B cell (primary cell): Measurements from ENCODE around the gene SLC5A2. TPM values are rescaled to one million over a fixed set of nuclear protein-coding genes. Genes with fewer than 3 reads are reported as not detected.
A peak's percentile ranks its signal among the peaks of the same experiment; 100 is the strongest.
"Not testable (repeated sequence)": the region's sequence is repeated elsewhere in the genome, so short reads cannot be mapped to it uniquely, and the experiment has no call there.

Experiments
- ATAC-seq: fragments of 200-7000 bp; cut with Tn5 transposase; one replicate; pipeline ENCODE4 v1.10.0; 2021; ENCODE audit warnings: low read depth, mild to moderate bottlenecking, moderate number of reproducible peaks, moderate library complexity
- CTCF ChIA-PET: fragments of 350-600 bp; sonication (Branson Sonifier 250); formaldehyde crosslinking; loops from one replicate; lab custom pipeline; 2021; ENCODE audit warnings: antibody characterized with exemption, inconsistent platforms; lab: Charles Lee
- POLR2A ChIA-PET: fragments of 350-600 bp; sonication (Branson Sonifier 250); formaldehyde crosslinking; loops from one replicate; lab custom pipeline; 2021; ENCODE audit warnings: antibody characterized with exemption; lab: Charles Lee
- DNase-seq: peaks from one replicate; pipeline ENCODE4 v3.0.0; 2013
- H2AFZ ChIP-seq: 2 replicates; pipeline ENCODE4 v1.6.1; 2012; ENCODE audit warnings: mild to moderate bottlenecking, low read depth, low read length; ENCODE audit not compliant: insufficient read depth, poor library complexity, severe bottlenecking
- H3K27ac ChIP-seq, 2 donors: 1 replicate in 1 of 2; 2 replicates in 1 of 2; pipeline ENCODE4 v1.5.1; 2012 to 2013; ENCODE audit warnings: low read length in 2 of 2, mild to moderate bottlenecking in 2 of 2, moderate library complexity in 1 of 2
- H3K27me3 ChIP-seq, 4 experiments: fragments of 200-600 bp in 1 of 4; sonication (generic) in 1 of 4; replicated peaks in 1 of 4; 1 replicate in 2 of 4; 2 replicates in 2 of 4; pipeline versions ENCODE4 v1.6.1 to v1.7.0; 2013 to 2016; ENCODE audit warnings: low read length in 3 of 4, mild to moderate bottlenecking in 2 of 4, mixed read lengths in 1 of 4, moderate library complexity in 1 of 4; ENCODE audit not compliant: insufficient read depth in 4 of 4, control insufficient read depth in 3 of 4; ENCODE audit errors: control extremely low read depth in 1 of 4
- H3K36me3 ChIP-seq, 2 experiments: replicated peaks in 1 of 2; 1 replicate in 1 of 2; 2 replicates in 1 of 2; pipeline versions ENCODE4 v1.6.1 to v1.7.1; 2013; ENCODE audit warnings: low read length in 1 of 2; ENCODE audit not compliant: insufficient read depth in 2 of 2, control insufficient read depth in 1 of 2; ENCODE audit errors: control extremely low read depth in 1 of 2, extremely low read depth in 1 of 2
- H3K4me1 ChIP-seq, 2 donors: fragments of 200-600 bp in 1 of 2; sonication (generic) in 1 of 2; 1 replicate in 1 of 2; 2 replicates in 1 of 2; pipeline versions ENCODE4 v1.5.1 to v1.6.1; 2013 to 2017; ENCODE audit warnings: low read length in 2 of 2; ENCODE audit not compliant: control insufficient read depth in 2 of 2, insufficient read depth in 2 of 2
- H3K4me2 ChIP-seq: replicated peaks from 2 replicates; pipeline ENCODE3; 2012; ENCODE audit warnings: mild to moderate bottlenecking, low read depth, low read length; ENCODE audit not compliant: poor library complexity, severe bottlenecking
- H3K4me3 ChIP-seq, 5 experiments: fragments of 200-600 bp in 1 of 5; sonication (generic) in 1 of 5; 1 replicate in 3 of 5; 2 replicates in 2 of 5; pipeline versions ENCODE4 v1.5.1 to v1.7.0; 2011 to 2016; ENCODE audit warnings: low read length in 4 of 5, mild to moderate bottlenecking in 4 of 5, low read depth in 2 of 5, control low read depth in 1 of 5, moderate library complexity in 1 of 5; ENCODE audit not compliant: insufficient read depth in 1 of 5; ENCODE audit errors: control extremely low read depth in 1 of 5, extremely low read depth in 1 of 5
- H3K79me2 ChIP-seq: fragments of 200-600 bp; sonication (generic); one replicate; pipeline ENCODE4 v1.6.0; 2016; ENCODE audit warnings: low read length; ENCODE audit not compliant: control insufficient read depth, insufficient read depth
- H3K9ac ChIP-seq: fragments of 200-600 bp; sonication (generic); 2 replicates; pipeline ENCODE4 v1.6.1; 2017; ENCODE audit warnings: mild to moderate bottlenecking, low read length, moderate library complexity
- H3K9me3 ChIP-seq, 3 donors: one replicate each; pipeline versions ENCODE4 v1.6.1 to v1.7.1; 2013; ENCODE audit warnings: low read length in 2 of 3; ENCODE audit not compliant: control insufficient read depth in 2 of 3, insufficient read depth in 1 of 3; ENCODE audit errors: control extremely low read depth in 1 of 3
- H4K20me1 ChIP-seq: 2 replicates; pipeline ENCODE4 v1.6.0; 2012; ENCODE audit warnings: mild to moderate bottlenecking, low read length; ENCODE audit not compliant: insufficient read depth, control insufficient read depth, poor library complexity, severe bottlenecking
- H3K27ac Mint-ChIP-seq: one replicate; pipeline ENCODE4 v1.8.0; 2021; ENCODE audit warnings: mixed read lengths
- H3K27me3 Mint-ChIP-seq: one replicate; pipeline ENCODE4 v1.8.0; 2021; ENCODE audit warnings: mixed read lengths
- H3K4me1 Mint-ChIP-seq: one replicate; pipeline ENCODE4 v1.8.0; 2021; ENCODE audit warnings: mixed read lengths
- H3K4me3 Mint-ChIP-seq: one replicate; pipeline ENCODE4 v1.8.0; 2021; ENCODE audit warnings: mixed read lengths
- H3K9me3 Mint-ChIP-seq: one replicate; pipeline ENCODE4 v1.8.0; 2022; ENCODE audit warnings: mixed read lengths; ENCODE audit not compliant: insufficient read depth
- CTCF ChIP-seq: fragments of 200-600 bp; IDR thresholded peaks from one replicate; pipeline ENCODE4 v1.8.0; 2022; ENCODE audit warnings: antibody characterized with exemption, mild to moderate bottlenecking
- EZH2 ChIP-seq: IDR thresholded peaks from 2 replicates; pipeline ENCODE4 v1.6.1; 2012; ENCODE audit warnings: borderline replicate concordance, low read depth, mild to moderate bottlenecking, moderate library complexity, low read length; ENCODE audit not compliant: insufficient read depth, poor library complexity, severe bottlenecking
- whole genome bisulfite sequencing: methylation state at CpG from one replicate; pipeline ENCODE4 v1.1.5; 2013; ENCODE audit warnings: missing lambda C conversion rate; ENCODE audit not compliant: insufficient coverage; 5-methylcytosine and 5-hydroxymethylcytosine counted together
- intact Hi-C: fragments of 100-400 bp; cut with micrococcal nuclease; formaldehyde crosslinking; loops from one replicate; pipeline ENCODE4 v1.10.0; 2022
- polyA plus RNA-seq: library from polyadenylated mRNA; depleted of rRNA; stranded (reverse); fragments of >200 nt; gene quantifications from 2 replicates; pipeline ENCODE4 v1.2.3, GENCODE V29; 2012
- total RNA-seq, 2 donors: library from RNA; stranded (reverse); fragments of 120-200 nt in 1 of 2; gene quantifications; 1 replicate in 1 of 2; 2 replicates in 1 of 2; pipeline versions ENCODE4 v1.2.3 to v1.2.4, GENCODE V29; 2013 to 2022

The SLC5A2 gene
- total and polyA plus RNA-seq, 2 donors (not counting 1 experiment from before 2014, with no cell fraction given) = 0.67 to 0.69 TPM

GRCh38 chr16:31436221-31437045, 46.5 kb upstream of the SLC5A2 start:
- Mint-ChIP-seq H3K4me1 (peaks cover 12% of the 10 kb centered on the region), H3K4me3 (no peak overlapping the region), H3K27ac (no peak overlapping the region), H3K27me3 (no peaks in the 10 kb centered on the region), H3K9me3 (no peaks in the 10 kb centered on the region)
- POLR2A ChIA-PET = no interaction called here
- Histone ChIP-seq H3K36me3 (no peaks in the 10 kb centered on the region), H3K9ac (no peak overlapping the region), H3K9me3 (no peaks in the 10 kb centered on the region), H3K27me3 (peaks cover 0 to 6% (median 2%) of the 10 kb centered on the region in 4 experiments), H3K79me2 (no peaks in the 10 kb centered on the region), H4K20me1 (no peaks in the 10 kb centered on the region), H3K27ac (no peak overlapping the region), H3K4me1 (peaks cover 8 to 12% of the 10 kb centered on the region in 2 donors), H3K4me3 (no peak overlapping the region), H3K4me2 (no peak overlapping the region), H2AFZ (no peak overlapping the region)
- DNase-seq (no peak), ATAC-seq (no peak)
- intact Hi-C loops = no loop called here
- CTCF ChIA-PET = no interaction called here
- TF ChIP-seq EZH2 = no peak
- WGBS = 97% methylated on average over 44 of the region's 44 CpGs

- Mint-ChIP-seq H3K9me3 (no peaks in the 10 kb centered on the region), H3K27ac (no peak overlapping the region), H3K4me1 (peaks cover 19% of the 10 kb centered on the region), H3K27me3 (peaks cover 3% of the 10 kb centered on the region), H3K4me3 (no peak overlapping the region)
- intact Hi-C loops = no loop called here
- ChIA-PET POLR2A (no interaction called here), CTCF (interaction anchor here (0.6 kb wide), 1 partner anchor 9 kb away, joined by 3 read pairs; no protein-coding TSS in a partner anchor)
- Histone ChIP-seq H3K9ac (no peak overlapping the region), H3K9me3 (no peaks in the 10 kb centered on the region), H3K4me3 (no peak overlapping the region), H2AFZ (no peak overlapping the region), H3K4me1 (peaks cover 11 to 12% of the 10 kb centered on the region in 2 donors), H3K36me3 (no peaks in the 10 kb centered on the region), H3K79me2 (no peaks in the 10 kb centered on the region), H3K27me3 (peaks cover 0 to 6% (median 2%) of the 10 kb centered on the region in 4 experiments), H3K27ac (no peak overlapping the region), H3K4me2 (no peak overlapping the region), H4K20me1 (no peaks in the 10 kb centered on the region)
- no peak for DNase-seq
- no peak for TF ChIP-seq CTCF
- no peak for TF ChIP-seq EZH2
- 93% methylated on average over 2 of the region's 2 CpGs for WGBS
- no peak for ATAC-seq
These were observed 44.5 kb upstream of the SLC5A2 start for GRCh38 chr16:31438414-31438813.

- H3K27me3 ChIP-seq, H3K27ac ChIP-seq, H2AFZ ChIP-seq, H3K27ac Mint-ChIP-seq, H3K4me3 Mint-ChIP-seq, H3K27me3 Mint-ChIP-seq, H3K36me3 ChIP-seq, intact Hi-C loops, H4K20me1 ChIP-seq, H3K4me3 ChIP-seq, H3K9me3 ChIP-seq, H3K9ac ChIP-seq, H3K9me3 Mint-ChIP-seq, H3K79me2 ChIP-seq: not testable (repeated sequence)
- DNase-seq (peak; percentile 53), ATAC-seq (peak; percentile 40)
- POLR2A ChIA-PET = interaction anchor here (0.6 kb wide), 1 partner anchor 381 kb away, joined by 3 read pairs; no protein-coding TSS in a partner anchor
- H3K4me1 Mint-ChIP-seq = peaks cover 19% of the 10 kb centered on the region
- Histone ChIP-seq H3K4me1 (peaks cover 11 to 12% of the 10 kb centered on the region in 2 donors), H3K4me2 (peak overlapping the region; percentile 32)
- WGBS = no CpG with 5 or more reads among the region's 4 CpGs
- CTCF ChIA-PET = interaction anchor here (0.6 kb wide), 1 partner anchor 10 kb away, joined by 3 read pairs; no protein-coding TSS in a partner anchor
These were observed 43.9 kb upstream of the SLC5A2 start for GRCh38 chr16:31439023-31439422.
